Endothelial cell of umbilical vein (primary cell): ENCODE data around the gene EPYC. TPM values are rescaled to one million over a fixed set of nuclear protein-coding genes. Genes with fewer than 3 reads are reported as not detected.

Source experiments
- BruUV-seq: library from RNA; stranded (reverse); fragments of 400-500 nt; replicated peaks from 2 replicates; lab custom pipeline; 2021; lab: Mats Ljungman, UMichigan
- CTCF ChIA-PET: fragments of 300-600, 350-600 bp; sonication (Branson Sonifier 250); formaldehyde crosslinking; loops from one replicate; lab custom pipeline; 2021; ENCODE audit warnings: antibody characterized with exemption, inconsistent platforms; lab: Charles Lee
- POLR2A ChIA-PET: fragments of 300-600, 350-600 bp; sonication (Branson Sonifier 250); formaldehyde crosslinking; loops from one replicate; lab custom pipeline; 2021; ENCODE audit warnings: antibody characterized with exemption, inconsistent platforms; lab: Charles Lee
- DNase-seq: peaks from one replicate; pipeline ENCODE4 v3.0.0-alpha.2; 2011; ENCODE audit warnings: low read depth, low spot score
- FAIRE-seq: peaks from 2 replicates; lab custom pipeline; 2011; peaks lifted over from hg19 to GRCh38; lab: Jason Lieb, UNC
- H2AFZ ChIP-seq: 2 replicates; pipeline ENCODE4 v1.6.0; 2012; ENCODE audit warnings: low read depth, low read length, control low read depth, inconsistent platforms
- H3K27ac ChIP-seq: 2 replicates; pipeline ENCODE4 v1.5.1; 2011; ENCODE audit warnings: low read depth, mild to moderate bottlenecking, control low read depth, low read length, moderate library complexity; ENCODE audit not compliant: insufficient read depth
- H3K27me3 ChIP-seq, 2 experiments: 2 replicates each; pipeline versions ENCODE4 v1.6.0 to v1.6.1; 2011; ENCODE audit warnings: low read length in 2 of 2, mixed read lengths in 1 of 2; ENCODE audit not compliant: control insufficient read depth in 2 of 2, insufficient read depth in 2 of 2
- H3K36me3 ChIP-seq, 2 experiments: 2 replicates in 1 of 2; 3 replicates in 1 of 2; pipeline ENCODE4 v1.5.1; 2011; ENCODE audit warnings: low read length in 2 of 2, mild to moderate bottlenecking in 1 of 2, moderate library complexity in 1 of 2; ENCODE audit not compliant: control insufficient read depth in 2 of 2, insufficient read depth in 2 of 2; ENCODE audit errors: extremely low read depth in 1 of 2
- H3K4me1 ChIP-seq: 3 replicates; pipeline ENCODE4 v1.5.1; 2011; ENCODE audit warnings: mild to moderate bottlenecking, low read length; ENCODE audit not compliant: control insufficient read depth, insufficient read depth; ENCODE audit errors: extremely low read depth
- H3K4me2 ChIP-seq: 2 replicates; pipeline ENCODE4 v1.6.1; 2011; ENCODE audit warnings: low read length, control low read depth, mixed read lengths; ENCODE audit not compliant: insufficient read depth
- H3K4me3 ChIP-seq, 3 experiments: fragments of 200-600 bp in 1 of 3; sonication (generic), shearing (Covaris generic) in 1 of 3; replicated peaks in 1 of 3; 2 replicates each; pipeline ENCODE4 v1.5.1; 2011 to 2016; ENCODE audit warnings: control low read depth in 3 of 3, low read length in 3 of 3, mild to moderate bottlenecking in 2 of 3, inconsistent platforms in 1 of 3, low read depth in 1 of 3, moderate library complexity in 1 of 3; ENCODE audit not compliant: insufficient read depth in 1 of 3
- H3K79me2 ChIP-seq: 2 replicates; pipeline ENCODE4 v1.6.0; 2012; ENCODE audit warnings: low read length, inconsistent platforms; ENCODE audit not compliant: control insufficient read depth, insufficient read depth
- H3K9ac ChIP-seq: replicated peaks from 2 replicates; pipeline ENCODE3; 2011; ENCODE audit warnings: low read length, control low read depth; ENCODE audit not compliant: insufficient read depth; ENCODE audit errors: extremely low read depth
- H3K9me1 ChIP-seq: replicated peaks from 3 replicates; pipeline ENCODE4 v1.6.0; 2011; ENCODE audit warnings: mild to moderate bottlenecking, low read length; ENCODE audit not compliant: control insufficient read depth, insufficient read depth; ENCODE audit errors: extremely low read depth
- H3K9me3 ChIP-seq: replicated peaks from 2 replicates; pipeline ENCODE4 v1.5.1; 2012; ENCODE audit warnings: low read length, inconsistent platforms; ENCODE audit not compliant: control insufficient read depth, insufficient read depth
- H4K20me1 ChIP-seq: replicated peaks from 2 replicates; pipeline ENCODE3; 2011; ENCODE audit warnings: mild to moderate bottlenecking, low read length; ENCODE audit not compliant: control insufficient read depth, insufficient read depth; ENCODE audit errors: extremely low read depth
- EZH2 ChIP-seq: IDR thresholded peaks from 2 replicates; pipeline ENCODE4 v1.6.1; 2012; ENCODE audit warnings: borderline replicate concordance, low read depth, mild to moderate bottlenecking, moderate library complexity, low read length, inconsistent platforms; ENCODE audit not compliant: severe bottlenecking
- FOS ChIP-seq: IDR thresholded peaks from 2 replicates; pipeline ENCODE4 v1.6.1; 2011; ENCODE audit warnings: mild to moderate bottlenecking, low read length, moderate library complexity, borderline replicate concordance; ENCODE audit not compliant: insufficient read depth
- GATA2 ChIP-seq: IDR thresholded peaks from 2 replicates; pipeline ENCODE4 v1.7.0; 2011; ENCODE audit warnings: low read depth, mild to moderate bottlenecking, moderate library complexity, mixed read lengths, low read length; ENCODE audit not compliant: insufficient read length, insufficient read depth
- JUN ChIP-seq: IDR thresholded peaks from 2 replicates; pipeline ENCODE4 v1.6.1; 2011; ENCODE audit warnings: borderline replicate concordance, low read depth; ENCODE audit not compliant: insufficient read length, insufficient read depth
- MAX ChIP-seq: IDR thresholded peaks from 2 replicates; pipeline ENCODE4 v1.6.1; 2011; ENCODE audit not compliant: insufficient read depth, insufficient read length
- MYC ChIP-seq: IDR thresholded peaks from one replicate; pipeline ENCODE4 v1.6.1; 2011; ENCODE audit warnings: mild to moderate bottlenecking, low read depth, low read length
- POLR2A ChIP-seq: IDR thresholded peaks from 2 replicates; pipeline ENCODE4 v1.6.1; 2012; ENCODE audit warnings: low read depth, mild to moderate bottlenecking, control low read depth, low read length
- POLR2AphosphoS5 ChIP-seq: IDR thresholded peaks from 2 replicates; pipeline ENCODE4 v1.6.1; 2012; ENCODE audit warnings: low read depth, mild to moderate bottlenecking, control low read depth, low read length, moderate library complexity; ENCODE audit not compliant: insufficient read depth
- dilution Hi-C: fragments of 300-500 bp; cut with MboI; formaldehyde crosslinking; loops from one replicate; pipeline ENCODE4 v1.15.0; 2019; ENCODE audit warnings: low sequenced_read_pairs; ENCODE audit not compliant: extremely low pct_ligation_motif_present
- intact Hi-C: fragments of 100-400 bp; cut with micrococcal nuclease; formaldehyde crosslinking; loops from one replicate; pipeline ENCODE4 v1.10.0; 2022
- polyA plus RNA-seq, 4 experiments: library from polyadenylated mRNA; depleted of rRNA in 3 of 4; stranded (reverse) in 3 of 4; unstranded in 1 of 4; fragments of >200 nt; gene quantifications; 2 replicates each; pipeline versions ENCODE4 v1.2.1 to v1.2.3, GENCODE V29; 2011 to 2012; ENCODE audit warnings: missing spikeins in 1 of 4
- total RNA-seq: library from RNA; stranded (reverse); gene quantifications from 2 replicates; pipeline ENCODE4 v1.2.3, GENCODE V29; 2021
- TF ChIP-seq, protein P1 (sequence below), 2 donors: IDR thresholded peaks; 1 replicate in 1 of 2; 2 replicates in 1 of 2; pipeline ENCODE4 v1.5.1; 2011; ENCODE audit warnings: low read length in 2 of 2, mild to moderate bottlenecking in 2 of 2, moderate library complexity in 2 of 2, control low read depth in 1 of 2, inconsistent platforms in 1 of 2, low read depth in 1 of 2; ENCODE audit not compliant: insufficient read depth in 1 of 2; ENCODE audit errors: extremely low read depth in 1 of 2

EPYC gene
- total and polyA plus RNA-seq, 2 donors (not counting 3 experiments of a cell fraction or from before 2014, with no cell fraction given): not detected

GRCh38 chr12:90920222-90920621 is 84.5 kb downstream of the EPYC start:
- H3K27me3 ChIP-seq: no peaks in the 10 kb centered on the region
- H3K9me3 ChIP-seq: no peaks in the 10 kb centered on the region
- no peaks in the 10 kb centered on the region for H4K20me1 ChIP-seq
- no peak overlapping the region for H2AFZ ChIP-seq
- H3K4me2 ChIP-seq: no peak overlapping the region
- peaks cover 2% of the 10 kb centered on the region for H3K9me1 ChIP-seq
- intact Hi-C loops: no loop called here
- dilution Hi-C loops: no loop called here
- no peak overlapping the region for H3K4me3 ChIP-seq
- no peak overlapping the region for H3K27ac ChIP-seq
- no peak overlapping the region for H3K9ac ChIP-seq
- FAIRE-seq: no peak
- no peaks in the 10 kb centered on the region for H3K79me2 ChIP-seq
- TF ChIP-seq EZH2 (no peak), MYC (no peak), POLR2A (no peak), GATA2 (no peak), FOS (no peak), POLR2AphosphoS5 (no peak), MAX (no peak), JUN (no peak)
- TF ChIP-seq, protein P1, sequence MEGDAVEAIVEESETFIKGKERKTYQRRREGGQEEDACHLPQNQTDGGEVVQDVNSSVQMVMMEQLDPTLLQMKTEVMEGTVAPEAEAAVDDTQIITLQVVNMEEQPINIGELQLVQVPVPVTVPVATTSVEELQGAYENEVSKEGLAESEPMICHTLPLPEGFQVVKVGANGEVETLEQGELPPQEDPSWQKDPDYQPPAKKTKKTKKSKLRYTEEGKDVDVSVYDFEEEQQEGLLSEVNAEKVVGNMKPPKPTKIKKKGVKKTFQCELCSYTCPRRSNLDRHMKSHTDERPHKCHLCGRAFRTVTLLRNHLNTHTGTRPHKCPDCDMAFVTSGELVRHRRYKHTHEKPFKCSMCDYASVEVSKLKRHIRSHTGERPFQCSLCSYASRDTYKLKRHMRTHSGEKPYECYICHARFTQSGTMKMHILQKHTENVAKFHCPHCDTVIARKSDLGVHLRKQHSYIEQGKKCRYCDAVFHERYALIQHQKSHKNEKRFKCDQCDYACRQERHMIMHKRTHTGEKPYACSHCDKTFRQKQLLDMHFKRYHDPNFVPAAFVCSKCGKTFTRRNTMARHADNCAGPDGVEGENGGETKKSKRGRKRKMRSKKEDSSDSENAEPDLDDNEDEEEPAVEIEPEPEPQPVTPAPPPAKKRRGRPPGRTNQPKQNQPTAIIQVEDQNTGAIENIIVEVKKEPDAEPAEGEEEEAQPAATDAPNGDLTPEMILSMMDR (IDR thresholded peaks at IDR 0.05; ENCODE audit: extremely low read depth in 1 of 2, insufficient read depth in 1 of 2, low read depth in 1 of 2, low read length in 2 of 2): no peak
- ChIA-PET CTCF (interaction anchor here (1.0 kb wide), 1 partner anchor 11 kb away, joined by 3 read pairs; no protein-coding TSS in a partner anchor), POLR2A (no interaction called here)
- DNase-seq: no peak
- H3K36me3 ChIP-seq: no peaks in the 10 kb centered on the region
- no TSS peak for BruUV-seq
- peaks cover 10% of the 10 kb centered on the region for H3K4me1 ChIP-seq
